Measurements from ENCODE around the gene TMEM178B.
"Not testable (repeated sequence)": the region's sequence is repeated elsewhere in the genome, so short reads cannot be mapped to it uniquely, and the experiment has no call there.

- TF ChIP-seq CTCF, POLR2AphosphoS5 (IDR thresholded peaks at IDR 0.05): not testable (repeated sequence)
Measured at GRCh38 chr7:141169157-141169556, 95.3 kb downstream of the TMEM178B start.

Data from sigmoid colon (tissue), 4 donors.